Tibial nerve (tissue), 4 donors: ENCODE results near the gene BACH2. TPM values are rescaled to one million over a fixed set of nuclear protein-coding genes. Genes with fewer than 3 reads are reported as not detected.

Experiments
- DNase-seq, 2 donors: peaks; one replicate each; pipeline ENCODE4 v3.0.0-alpha.2; 2019; ENCODE audit warnings: low spot score in 2 of 2
- H3K27ac ChIP-seq, 4 donors: fragments of 200-600 bp; sonication (generic) in 3 of 4; one replicate each; pipeline ENCODE4 v1.5.1; 2017 to 2019; ENCODE audit warnings: mild to moderate bottlenecking in 1 of 4
- H3K27me3 ChIP-seq, 2 donors: fragments of 200-600 bp; sonication (generic) in 1 of 2; one replicate each; pipeline versions ENCODE4 v1.5.1 to v1.6.0; 2017 to 2019
- H3K36me3 ChIP-seq, 3 donors: fragments of 200-600 bp; sonication (generic); one replicate each; pipeline ENCODE4 v1.5.1; 2018 to 2019
- H3K4me1 ChIP-seq, 4 donors: fragments of 200-600 bp; sonication (generic) in 3 of 4; one replicate each; pipeline ENCODE4 v1.5.1; 2017 to 2019
- H3K4me3 ChIP-seq, 4 donors: fragments of 200-600 bp; sonication (generic) in 3 of 4; one replicate each; pipeline ENCODE4 v1.5.1; 2017 to 2019; ENCODE audit warnings: mild to moderate bottlenecking in 1 of 4, moderate library complexity in 1 of 4
- H3K9me3 ChIP-seq, 4 donors: fragments of 200-600 bp; sonication (generic) in 3 of 4; one replicate each; pipeline ENCODE4 v1.5.1; 2017 to 2019
- CTCF ChIP-seq, 5 experiments: fragments of 200-600 bp in 3 of 5; fragments of 450-650 bp in 2 of 5; sonication (generic) in 3 of 5; IDR thresholded peaks; one replicate each; pipeline ENCODE4 v1.5.1; 2016 to 2019; ENCODE audit warnings: antibody characterized with exemption in 5 of 5, mild to moderate bottlenecking in 3 of 5, moderate library complexity in 2 of 5
- EP300 ChIP-seq, 2 donors: sonication (generic); formaldehyde crosslinking; IDR thresholded peaks; one replicate each; pipeline ENCODE4 v1.6.1; 2017; ENCODE audit warnings: antibody characterized with exemption in 2 of 2, mild to moderate bottlenecking in 1 of 2
- POLR2A ChIP-seq, 2 donors: fragments of 450-650 bp; IDR thresholded peaks; one replicate each; pipeline ENCODE4 v1.6.1; 2017; ENCODE audit warnings: antibody characterized with exemption in 2 of 2, mild to moderate bottlenecking in 2 of 2, moderate library complexity in 2 of 2
- WGBS, 2 donors: methylation state at CpG; one replicate each; pipeline ENCODE4 v1.1.5; 2018; 5-methylcytosine and 5-hydroxymethylcytosine counted together
- total RNA-seq, 4 donors: library from RNA; depleted of rRNA; stranded (reverse); fragments of >200 nt; gene quantifications; one replicate each; pipeline ENCODE4 v1.1.0, GENCODE V29; 2016

Gene BACH2
- total RNA-seq, 4 donors from 2014 or later: 4.4 to 11.1 (median 8.4) TPM

GRCh38 chr6:90146921-90147649 is 149.6 kb downstream of the BACH2 start:
- Histone ChIP-seq H3K36me3 (no peaks in the 10 kb centered on the region), H3K4me1 (peaks cover 0 to 24% (median 0%) of the 10 kb centered on the region in 4 donors), H3K27ac (no peak overlapping the region), H3K4me3 (no peak overlapping the region), H3K9me3 (no peaks in the 10 kb centered on the region), H3K27me3 (no peaks in the 10 kb centered on the region)
- no peak for TF ChIP-seq CTCF (IDR thresholded peaks at IDR 0.05)
- TF ChIP-seq POLR2A (IDR thresholded peaks at IDR 0.05): no peak
- TF ChIP-seq EP300 (IDR thresholded peaks at IDR 0.05): no peak
- no peak for DNase-seq
- 55 to 60% methylated on average over 13 of the region's 13 CpGs for WGBS, 2 donors

GRCh38 chr6:90146024-90146423 is 150.6 kb downstream of the BACH2 start:
- no peak for TF ChIP-seq EP300 (IDR thresholded peaks at IDR 0.05)
- TF ChIP-seq CTCF (IDR thresholded peaks at IDR 0.05): no peak
- no peak for TF ChIP-seq POLR2A (IDR thresholded peaks at IDR 0.05)
- WGBS, 2 donors: 76% methylated on average over 4 of the region's 4 CpGs
- Histone ChIP-seq H3K9me3 (no peaks in the 10 kb centered on the region), H3K36me3 (no peaks in the 10 kb centered on the region), H3K27me3 (no peaks in the 10 kb centered on the region), H3K27ac (no peak overlapping the region), H3K4me3 (no peak overlapping the region), H3K4me1 (peaks cover 0 to 15% (median 0%) of the 10 kb centered on the region in 4 donors)
- no peak for DNase-seq

GRCh38 chr6:90144928-90145555 is 151.6 kb downstream of the BACH2 start:
- no peak overlapping the region for H3K27ac ChIP-seq
- no peaks in the 10 kb centered on the region for H3K9me3 ChIP-seq
- no peaks in the 10 kb centered on the region for H3K36me3 ChIP-seq
- no peak for DNase-seq
- H3K4me1 ChIP-seq: peaks cover 0 to 15% (median 0%) of the 10 kb centered on the region in 4 donors
- TF ChIP-seq CTCF (IDR thresholded peaks at IDR 0.05): no peak
- no peak for TF ChIP-seq POLR2A (IDR thresholded peaks at IDR 0.05)
- TF ChIP-seq EP300 (IDR thresholded peaks at IDR 0.05): no peak
- H3K4me3 ChIP-seq: no peak overlapping the region
- WGBS, 2 donors: 96 to 98% methylated on average over 3 of the region's 3 CpGs
- H3K27me3 ChIP-seq: no peaks in the 10 kb centered on the region

GRCh38 chr6:90144396-90144795 is 152.2 kb downstream of the BACH2 start:
- Histone ChIP-seq H3K9me3 (no peaks in the 10 kb centered on the region), H3K4me1 (peaks cover 0 to 15% (median 0%) of the 10 kb centered on the region in 4 donors), H3K27ac (no peak overlapping the region), H3K36me3 (no peaks in the 10 kb centered on the region), H3K27me3 (no peaks in the 10 kb centered on the region), H3K4me3 (no peak overlapping the region)
- TF ChIP-seq EP300 (IDR thresholded peaks at IDR 0.05): no peak
- TF ChIP-seq CTCF (IDR thresholded peaks at IDR 0.05): no peak
- TF ChIP-seq POLR2A (IDR thresholded peaks at IDR 0.05): no peak
- DNase-seq: no peak
- WGBS, 2 donors: 86 to 94% methylated on average over 3 of the region's 3 CpGs

GRCh38 chr6:90140683-90141082 is 156.0 kb downstream of the BACH2 start:
- no peak for DNase-seq
- 91 to 93% methylated on average over 1 of the region's 1 CpG for WGBS, 2 donors
- H3K36me3 ChIP-seq: no peaks in the 10 kb centered on the region
- no peaks in the 10 kb centered on the region for H3K27me3 ChIP-seq
- no peak overlapping the region for H3K27ac ChIP-seq
- no peak overlapping the region for H3K4me3 ChIP-seq
- TF ChIP-seq CTCF (IDR thresholded peaks at IDR 0.05): no peak
- no peak for TF ChIP-seq EP300 (IDR thresholded peaks at IDR 0.05)
- no peak for TF ChIP-seq POLR2A (IDR thresholded peaks at IDR 0.05)
- H3K4me1 ChIP-seq: peaks cover 0 to 13% (median 6%) of the 10 kb centered on the region in 4 donors
- no peaks in the 10 kb centered on the region for H3K9me3 ChIP-seq
